Fibroblast of villous mesenchyme (primary cell): ENCODE results near the gene RXRA. TPM values are rescaled to one million over a fixed set of nuclear protein-coding genes. Genes with fewer than 3 reads are reported as not detected.

Experiments
- DNase-seq: peaks from one replicate; pipeline ENCODE4 v3.0.0-alpha.2; 2010; ENCODE audit warnings: low read depth
- H3K4me3 ChIP-seq: 2 replicates; pipeline ENCODE4 v1.5.1; 2011; ENCODE audit warnings: low read depth, mild to moderate bottlenecking, low read length
- CTCF ChIP-seq: IDR thresholded peaks from 2 replicates; pipeline ENCODE4 v1.5.1; 2012; ENCODE audit warnings: low read depth, mild to moderate bottlenecking, low read length; ENCODE audit not compliant: insufficient read depth
- total RNA-seq: library from RNA; depleted of rRNA; stranded (reverse); fragments of >200 nt; gene quantifications from 2 replicates; pipeline ENCODE4 v1.2.3, GENCODE V29; 2012

Gene RXRA
- total RNA-seq, 1 donor, result 16.0 TPM

GRCh38 chr9:134424818-134425217 lies 98.6 kb downstream of the RXRA start:
- no peak overlapping the region for H3K4me3 ChIP-seq
- TF ChIP-seq CTCF, result no peak
- DNase-seq, result no peak

GRCh38 chr9:134425401-134425800 lies 99.1 kb downstream of the RXRA start:
- TF ChIP-seq CTCF, result no peak
- H3K4me3 ChIP-seq, result no peak overlapping the region
- no peak for DNase-seq

GRCh38 chr9:134425812-134426211 lies 99.6 kb downstream of the RXRA start:
- H3K4me3 ChIP-seq, result no peak overlapping the region
- DNase-seq, result no peak

GRCh38 chr9:134426436-134426835 lies 100.2 kb downstream of the RXRA start:
- DNase-seq, result no peak
- no peak overlapping the region for H3K4me3 ChIP-seq
- TF ChIP-seq CTCF, result no peak

More at GRCh38 chr9:134425812-134426211, 99.6 kb downstream of the RXRA start:
- no peak for TF ChIP-seq CTCF

GRCh38 chr9:134427153-134427782 lies 101.0 kb downstream of the RXRA start:
- no peak for DNase-seq
- no peak for TF ChIP-seq CTCF
- H3K4me3 ChIP-seq, result no peak overlapping the region

GRCh38 chr9:134428559-134428958 lies 102.3 kb downstream of the RXRA start:
- TF ChIP-seq CTCF, result no peak
- no peak overlapping the region for H3K4me3 ChIP-seq
- no peak for DNase-seq

- no peak for TF ChIP-seq CTCF
- DNase-seq, result no peak
- H3K4me3 ChIP-seq, result no peak overlapping the region
Observed at GRCh38 chr9:134429007-134429406, 102.8 kb downstream of the RXRA start.
